Measurements from ENCODE around the gene EEF1AKMT3. TPM values are rescaled to one million over a fixed set of nuclear protein-coding genes. Genes with fewer than 3 reads are reported as not detected.

EEF1AKMT3 gene
- total RNA-seq, 1 experiment from 2014 or later: 5.0 TPM

DNA sequence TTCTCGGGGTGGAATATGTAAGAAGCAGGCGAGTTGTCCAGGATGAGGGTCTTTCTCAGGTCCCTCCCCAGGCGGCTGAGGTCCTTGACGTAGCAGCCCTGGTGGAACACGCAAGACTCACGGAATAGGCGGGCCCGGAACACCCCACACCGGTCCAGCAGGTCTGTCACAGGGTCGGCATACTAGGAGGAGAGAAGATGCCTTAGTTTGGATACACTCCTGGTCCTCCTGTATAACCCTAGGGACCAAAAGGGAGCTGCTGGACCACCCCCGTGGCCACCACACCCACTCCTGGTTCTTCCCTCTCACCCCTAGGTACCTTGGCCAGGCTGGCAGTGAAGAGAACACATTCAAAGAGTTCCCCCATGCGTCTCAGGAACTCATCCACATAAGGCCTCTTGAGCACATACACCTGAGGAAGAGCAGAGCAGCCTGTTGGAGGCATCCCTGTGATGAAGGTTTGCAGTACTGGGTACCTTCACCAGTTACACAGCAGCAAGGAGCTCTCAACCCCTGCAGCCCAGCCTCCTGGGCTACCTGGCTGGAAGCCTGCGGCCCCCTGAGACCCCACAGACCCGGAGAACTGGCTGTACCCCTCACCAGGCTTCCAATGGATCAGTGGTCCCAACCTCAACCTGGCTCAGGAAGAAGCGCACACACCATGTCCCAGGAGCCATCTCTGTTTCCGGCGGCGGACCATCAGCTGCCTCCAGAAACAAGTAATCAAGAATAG is 51.7 kb downstream of the EEF1AKMT3 start:
- peaks cover 34 to 45% of the 10 kb centered on the region in 2 experiments for H3K36me3 ChIP-seq (ENCODE audit: control insufficient read depth in 1 of 2, insufficient read depth in 2 of 2, low read length in 2 of 2)
- H3K9ac ChIP-seq (ENCODE audit: low read length): no peak overlapping the region
- no peak for TF ChIP-seq YY1 (IDR thresholded peaks at IDR 0.05; ENCODE audit: extremely low read depth, insufficient replicate concordance, low read depth, low read length)
- no peak for TF ChIP-seq CEBPB (IDR thresholded peaks at IDR 0.05; ENCODE audit: low read depth)
- no peak for TF ChIP-seq ELF1 (IDR thresholded peaks at IDR 0.05; ENCODE audit: borderline replicate concordance, low read depth)
- TF ChIP-seq, protein P1, sequence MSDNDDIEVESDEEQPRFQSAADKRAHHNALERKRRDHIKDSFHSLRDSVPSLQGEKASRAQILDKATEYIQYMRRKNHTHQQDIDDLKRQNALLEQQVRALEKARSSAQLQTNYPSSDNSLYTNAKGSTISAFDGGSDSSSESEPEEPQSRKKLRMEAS (IDR thresholded peaks at IDR 0.05): no peak
- TF ChIP-seq, protein P2, sequence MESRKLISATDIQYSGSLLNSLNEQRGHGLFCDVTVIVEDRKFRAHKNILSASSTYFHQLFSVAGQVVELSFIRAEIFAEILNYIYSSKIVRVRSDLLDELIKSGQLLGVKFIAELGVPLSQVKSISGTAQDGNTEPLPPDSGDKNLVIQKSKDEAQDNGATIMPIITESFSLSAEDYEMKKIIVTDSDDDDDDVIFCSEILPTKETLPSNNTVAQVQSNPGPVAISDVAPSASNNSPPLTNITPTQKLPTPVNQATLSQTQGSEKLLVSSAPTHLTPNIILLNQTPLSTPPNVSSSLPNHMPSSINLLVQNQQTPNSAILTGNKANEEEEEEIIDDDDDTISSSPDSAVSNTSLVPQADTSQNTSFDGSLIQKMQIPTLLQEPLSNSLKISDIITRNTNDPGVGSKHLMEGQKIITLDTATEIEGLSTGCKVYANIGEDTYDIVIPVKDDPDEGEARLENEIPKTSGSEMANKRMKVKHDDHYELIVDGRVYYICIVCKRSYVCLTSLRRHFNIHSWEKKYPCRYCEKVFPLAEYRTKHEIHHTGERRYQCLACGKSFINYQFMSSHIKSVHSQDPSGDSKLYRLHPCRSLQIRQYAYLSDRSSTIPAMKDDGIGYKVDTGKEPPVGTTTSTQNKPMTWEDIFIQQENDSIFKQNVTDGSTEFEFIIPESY (IDR thresholded peaks at IDR 0.05; ENCODE audit: extremely low read depth, insufficient replicate concordance, low read length): no peak
- TF ChIP-seq POLR2A (IDR thresholded peaks at IDR 0.05; ENCODE audit: borderline replicate concordance, extremely low read depth, insufficient read depth, insufficient read length): no peak
- TF ChIP-seq JUND (IDR thresholded peaks at IDR 0.05): no peak
- no peak for TF ChIP-seq RAD21 (IDR thresholded peaks at IDR 0.05; ENCODE audit: low read depth)
- TF ChIP-seq POLR2AphosphoS5 (IDR thresholded peaks at IDR 0.05; ENCODE audit: low read depth, low read length): no peak
- no peak for TF ChIP-seq EGR1 (IDR thresholded peaks at IDR 0.05; ENCODE audit: low read depth)
- no peak for TF ChIP-seq CTCF (IDR thresholded peaks at IDR 0.05 in 2 of 3, conservative IDR thresholded peaks at IDR 0.05 in 1 of 3; ENCODE audit: borderline replicate concordance in 1 of 3, insufficient read depth in 1 of 3, low read depth in 2 of 3, low read length in 2 of 3)
- TF ChIP-seq SIN3A (IDR thresholded peaks at IDR 0.05; ENCODE audit: low read depth): no peak
- TF ChIP-seq, protein P3, sequence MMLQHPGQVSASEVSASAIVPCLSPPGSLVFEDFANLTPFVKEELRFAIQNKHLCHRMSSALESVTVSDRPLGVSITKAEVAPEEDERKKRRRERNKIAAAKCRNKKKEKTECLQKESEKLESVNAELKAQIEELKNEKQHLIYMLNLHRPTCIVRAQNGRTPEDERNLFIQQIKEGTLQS (IDR thresholded peaks at IDR 0.05): no peak
- TF ChIP-seq ZNF274 (IDR thresholded peaks at IDR 0.05; ENCODE audit: low read depth, low read length): no peak
- no peak overlapping the region for H3K27ac ChIP-seq (ENCODE audit: low read depth, low read length)
- H3K9me2 ChIP-seq (ENCODE audit: insufficient read depth): no peaks in the 10 kb centered on the region
- RAD21 ChIA-PET (ENCODE audit: low non-redundant PET in 1 of 2, low total read pairs in 2 of 2, uncharacterized antibody in 2 of 2, unreplicated experiment in 2 of 2): no interaction called here
- no peak overlapping the region for H3K4me3 ChIP-seq (replicated peaks in 1 of 2; ENCODE audit: low read depth in 1 of 2, low read length in 2 of 2)
- peaks cover 3% of the 10 kb centered on the region for H3K79me2 ChIP-seq (ENCODE audit: insufficient read depth, low read length)
- H3K9me3 ChIP-seq (ENCODE audit: control insufficient read depth in 1 of 2, insufficient read depth in 1 of 2, low read depth in 1 of 2, low read length in 2 of 2): no peaks in the 10 kb centered on the region
- H3K4me1 ChIP-seq (ENCODE audit: control insufficient read depth in 1 of 2, insufficient read depth in 2 of 2, low read length in 2 of 2): no peaks in the 10 kb centered on the region; a peak in 1 of 4 replicates
- no peaks in the 10 kb centered on the region for H4K20me1 ChIP-seq (ENCODE audit: insufficient read depth)
- ATAC-seq (no peak), DNase-seq (ENCODE audit: low read depth, low spot score) (no peak)
- no peak overlapping the region for H3K4me2 ChIP-seq (ENCODE audit: low read length)
- intact Hi-C loops (cut with micrococcal nuclease): no loop called here
- TSS peak; percentile 24 for BruUV-seq (replicated peaks)
- CTCF ChIA-PET: no interaction called here
- H2AFZ ChIP-seq (ENCODE audit: low read depth, low read length, poor library complexity, severe bottlenecking): no peak overlapping the region
- H3K27me3 ChIP-seq (ENCODE audit: insufficient read depth, low read length): no peaks in the 10 kb centered on the region
- POLR2A ChIA-PET: no interaction called here

Measured in HCT116 (cell line).